Naive thymus-derived CD8-positive, alpha-beta T cell (primary cell): Measurements from ENCODE around the gene PPP1R36. TPM values are rescaled to one million over a fixed set of nuclear protein-coding genes. Genes with fewer than 3 reads are reported as not detected.

Experiments
- polyA plus RNA-seq, 3 donors: library from polyadenylated mRNA; unstranded; fragments of 300-500 nt; fragmentation: Illumina TruSeq; gene quantifications; one replicate each; pipeline ENCODE4 v1.2.3, GENCODE V29; 2021
- total RNA-seq, 8 experiments: library from RNA in 2 of 8; stranded (reverse) in 2 of 8; gene quantifications; one replicate each; pipeline ENCODE4 v1.2.3 and lab custom pipeline; 2021 to 2026

Gene PPP1R36
- total and polyA plus RNA-seq, 5 experiments from 2014 or later: not detected

Other genes with a start within 250 kb of the PPP1R36 start
- gene MTHFD1, start 161.6 kb upstream of the PPP1R36 start, total RNA-seq: 10 to 100 TPM; 32.6 to 38.6 TPM
- 10 to 100 TPM; 34.9 to 44.2 (median 41.2) TPM for gene MTHFD1, start 161.6 kb upstream of the PPP1R36 start, polyA plus RNA-seq
- gene AKAP5, start 84.5 kb upstream of the PPP1R36 start, total RNA-seq: under 1 TPM; 0.23 to 0.49 TPM
- gene AKAP5, start 84.5 kb upstream of the PPP1R36 start, polyA plus RNA-seq: under 1 TPM; 0.05 to 0.38 (median 0.07) TPM
- gene ZBTB25, start 46.1 kb upstream of the PPP1R36 start, total RNA-seq: 10 to 100 TPM; 65.7 to 69.7 TPM
- gene ZBTB25, start 46.1 kb upstream of the PPP1R36 start, polyA plus RNA-seq: 10 to 100 TPM; 20.6 to 38.2 (median 24.3) TPM
- gene ZBTB1, start 45.2 kb upstream of the PPP1R36 start, total RNA-seq: 10 to 100 TPM; 87.8 to 88.9 TPM
- gene ZBTB1, start 45.2 kb upstream of the PPP1R36 start, polyA plus RNA-seq: 10 to 100 TPM; 38.3 to 64.4 (median 43.0) TPM
- 1 to 10 TPM; 2.3 TPM for gene HSPA2, start 9.2 kb upstream of the PPP1R36 start, total RNA-seq
- 1 to 10 TPM in 1 of 3 donors, under 1 TPM in 1, not detected in 1; 0.30 to 1.2 TPM for gene HSPA2, start 9.2 kb upstream of the PPP1R36 start, polyA plus RNA-seq
- gene PLEKHG3, start 154.5 kb downstream of the PPP1R36 start, total RNA-seq: 1 to 10 TPM in 1 of 2 experiments, under 1 TPM in 1; 0.55 to 1.4 TPM
- 10 to 100 TPM in 1 of 3 donors, 1 to 10 TPM in 2; 1.2 to 12.2 (median 1.6) TPM for gene PLEKHG3, start 154.5 kb downstream of the PPP1R36 start, polyA plus RNA-seq